ENCODE results near the gene RASSF4.

RASSF4 gene

DNA sequence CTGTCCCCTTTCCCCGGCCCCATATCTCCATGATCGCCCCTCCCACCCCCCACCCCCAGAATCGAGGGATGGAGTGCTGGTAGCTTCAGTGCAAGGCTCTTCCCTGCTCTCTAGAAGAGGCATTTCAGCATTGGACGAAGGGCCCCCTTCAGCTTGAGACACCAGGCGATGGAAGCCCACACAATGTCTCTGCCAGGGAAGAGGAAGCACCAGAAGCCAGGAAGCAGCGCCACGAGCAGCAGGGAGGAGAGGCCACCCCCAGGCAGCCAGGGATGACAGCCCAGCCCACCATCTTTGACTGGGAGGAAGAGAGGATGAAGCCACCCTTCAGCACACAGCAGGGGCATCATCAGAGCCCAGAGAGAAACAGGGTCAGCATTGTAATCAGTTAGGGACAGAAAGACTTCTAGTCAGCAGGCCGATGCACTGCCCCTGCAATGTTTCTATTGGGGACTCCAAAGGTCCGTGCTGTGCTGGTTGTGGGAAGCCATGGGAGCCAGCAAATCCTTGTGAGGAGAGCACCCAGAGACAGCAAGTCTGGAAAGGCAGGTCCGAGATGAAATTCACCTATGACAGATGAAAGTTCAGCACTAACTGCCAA, 32.8 kb upstream of the RASSF4 start:
- Histone ChIP-seq H3K27ac (ENCODE audit: insufficient read depth, low read length, poor library complexity, severe bottlenecking) (no peak overlapping the region), H3K4me1 (ENCODE audit: control insufficient read depth, insufficient read depth, low read length, poor library complexity, severe bottlenecking) (no peaks in the 10 kb centered on the region), H3K27me3 (replicated peaks; ENCODE audit: control insufficient read depth, insufficient read depth, low read length, poor library complexity, severe bottlenecking) (no peaks in the 10 kb centered on the region), H3K4me3 (ENCODE audit: insufficient read depth, low read depth, low read length, poor library complexity, severe bottlenecking) (no peak overlapping the region), H3K36me3 (ENCODE audit: control insufficient read depth, insufficient read depth, low read length) (no peaks in the 10 kb centered on the region), H3K9me3 (ENCODE audit: control insufficient read depth, low read length) (no peaks in the 10 kb centered on the region)
- DNase-seq = no peak

GRCh38 chr10:44927352-44927751, 32.2 kb upstream of the RASSF4 start:
- no peaks in the 10 kb centered on the region for H3K27me3 ChIP-seq (replicated peaks; ENCODE audit: control insufficient read depth, insufficient read depth, low read length, poor library complexity, severe bottlenecking)
- no peak overlapping the region for H3K4me3 ChIP-seq (ENCODE audit: insufficient read depth, low read depth, low read length, poor library complexity, severe bottlenecking)
- no peaks in the 10 kb centered on the region for H3K9me3 ChIP-seq (ENCODE audit: control insufficient read depth, low read length)
- H3K4me1 ChIP-seq (ENCODE audit: control insufficient read depth, insufficient read depth, low read length, poor library complexity, severe bottlenecking) = no peaks in the 10 kb centered on the region
- DNase-seq = no peak
- no peaks in the 10 kb centered on the region for H3K36me3 ChIP-seq (ENCODE audit: control insufficient read depth, insufficient read depth, low read length)
- H3K27ac ChIP-seq (ENCODE audit: insufficient read depth, low read length, poor library complexity, severe bottlenecking) = no peak overlapping the region

GRCh38 chr10:44928462-44928861, 31.1 kb upstream of the RASSF4 start:
- no peaks in the 10 kb centered on the region for H3K36me3 ChIP-seq (ENCODE audit: control insufficient read depth, insufficient read depth, low read length)
- H3K27me3 ChIP-seq (replicated peaks; ENCODE audit: control insufficient read depth, insufficient read depth, low read length, poor library complexity, severe bottlenecking) = no peaks in the 10 kb centered on the region
- H3K4me3 ChIP-seq (ENCODE audit: insufficient read depth, low read depth, low read length, poor library complexity, severe bottlenecking) = no peak overlapping the region
- no peaks in the 10 kb centered on the region for H3K9me3 ChIP-seq (ENCODE audit: control insufficient read depth, low read length)
- H3K27ac ChIP-seq (ENCODE audit: insufficient read depth, low read length, poor library complexity, severe bottlenecking) = no peak overlapping the region
- H3K4me1 ChIP-seq (ENCODE audit: control insufficient read depth, insufficient read depth, low read length, poor library complexity, severe bottlenecking) = no peaks in the 10 kb centered on the region
- no peak for DNase-seq

DNA sequence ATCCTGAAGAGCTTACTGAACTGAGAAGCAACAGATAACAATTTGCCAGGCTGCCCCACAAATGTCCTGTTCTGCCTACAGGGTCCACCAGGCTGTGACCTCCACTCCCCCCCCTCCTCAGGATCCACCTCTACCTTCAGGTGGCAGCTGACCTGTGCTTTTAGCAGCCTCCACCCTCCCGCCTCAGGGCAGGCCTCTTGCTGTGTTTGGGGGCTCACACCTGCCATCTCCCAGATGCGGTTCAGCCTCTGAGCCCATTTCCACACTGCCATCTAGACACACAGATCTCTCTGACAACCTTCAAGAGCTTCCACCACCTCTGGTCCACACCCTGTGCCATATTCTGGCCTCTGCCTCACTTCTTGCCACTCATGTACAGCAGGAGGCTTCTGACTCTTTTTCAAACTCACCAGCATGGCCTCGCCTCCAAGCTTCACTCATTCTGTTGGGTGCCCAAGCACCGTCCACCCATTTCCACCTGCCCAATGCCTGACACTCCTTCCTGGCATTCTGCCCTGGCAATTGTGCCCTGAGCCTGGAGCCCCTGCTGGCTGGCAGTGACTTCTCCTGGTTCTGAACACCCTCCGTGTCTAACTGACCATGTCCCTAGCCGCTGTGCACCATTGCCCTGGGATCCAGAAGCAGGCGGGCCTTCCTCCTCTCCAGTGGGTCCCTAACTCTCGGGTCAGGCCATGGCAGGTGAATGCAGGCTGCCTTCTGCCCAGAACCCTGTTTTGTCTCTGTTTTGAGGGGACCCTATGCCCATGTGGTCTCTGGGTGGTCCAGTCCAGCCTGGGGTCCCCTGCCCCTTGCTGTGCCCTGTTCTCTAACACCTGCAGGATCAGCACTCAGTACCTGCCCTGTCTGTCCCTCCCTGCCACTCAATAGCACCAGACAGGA, 30.0 kb upstream of the RASSF4 start:
- Histone ChIP-seq H3K36me3 (ENCODE audit: control insufficient read depth, insufficient read depth, low read length) (no peaks in the 10 kb centered on the region), H3K9me3 (ENCODE audit: control insufficient read depth, low read length) (no peaks in the 10 kb centered on the region), H3K27ac (ENCODE audit: insufficient read depth, low read length, poor library complexity, severe bottlenecking) (no peak overlapping the region), H3K27me3 (replicated peaks; ENCODE audit: control insufficient read depth, insufficient read depth, low read length, poor library complexity, severe bottlenecking) (no peaks in the 10 kb centered on the region), H3K4me1 (ENCODE audit: control insufficient read depth, insufficient read depth, low read length, poor library complexity, severe bottlenecking) (no peaks in the 10 kb centered on the region), H3K4me3 (ENCODE audit: insufficient read depth, low read depth, low read length, poor library complexity, severe bottlenecking) (no peak overlapping the region)
- no peak for DNase-seq

- no peaks in the 10 kb centered on the region for H3K36me3 ChIP-seq (ENCODE audit: control insufficient read depth, insufficient read depth, low read length)
- no peak overlapping the region for H3K4me3 ChIP-seq (ENCODE audit: insufficient read depth, low read depth, low read length, poor library complexity, severe bottlenecking)
- no peak overlapping the region for H3K27ac ChIP-seq (ENCODE audit: insufficient read depth, low read length, poor library complexity, severe bottlenecking)
- no peaks in the 10 kb centered on the region for H3K4me1 ChIP-seq (ENCODE audit: control insufficient read depth, insufficient read depth, low read length, poor library complexity, severe bottlenecking)
- no peak for DNase-seq
- H3K9me3 ChIP-seq (ENCODE audit: control insufficient read depth, low read length) = no peaks in the 10 kb centered on the region
- no peaks in the 10 kb centered on the region for H3K27me3 ChIP-seq (replicated peaks; ENCODE audit: control insufficient read depth, insufficient read depth, low read length, poor library complexity, severe bottlenecking)
Measured at GRCh38 chr10:44930904-44931620, 28.5 kb upstream of the RASSF4 start.

- H3K27ac ChIP-seq (ENCODE audit: insufficient read depth, low read length, poor library complexity, severe bottlenecking) = no peak overlapping the region
- H3K4me1 ChIP-seq (ENCODE audit: control insufficient read depth, insufficient read depth, low read length, poor library complexity, severe bottlenecking) = no peaks in the 10 kb centered on the region
- H3K4me3 ChIP-seq (ENCODE audit: insufficient read depth, low read depth, low read length, poor library complexity, severe bottlenecking) = no peak overlapping the region
- no peaks in the 10 kb centered on the region for H3K27me3 ChIP-seq (replicated peaks; ENCODE audit: control insufficient read depth, insufficient read depth, low read length, poor library complexity, severe bottlenecking)
- H3K9me3 ChIP-seq (ENCODE audit: control insufficient read depth, low read length) = no peaks in the 10 kb centered on the region
- no peak for DNase-seq
- H3K36me3 ChIP-seq (ENCODE audit: control insufficient read depth, insufficient read depth, low read length) = no peaks in the 10 kb centered on the region
Measured at GRCh38 chr10:44931621-44932516, 27.7 kb upstream of the RASSF4 start.

- Histone ChIP-seq H3K27me3 (replicated peaks; ENCODE audit: control insufficient read depth, insufficient read depth, low read length, poor library complexity, severe bottlenecking) (no peaks in the 10 kb centered on the region), H3K36me3 (ENCODE audit: control insufficient read depth, insufficient read depth, low read length) (no peaks in the 10 kb centered on the region), H3K4me3 (ENCODE audit: insufficient read depth, low read depth, low read length, poor library complexity, severe bottlenecking) (no peak overlapping the region), H3K9me3 (ENCODE audit: control insufficient read depth, low read length) (no peaks in the 10 kb centered on the region), H3K27ac (ENCODE audit: insufficient read depth, low read length, poor library complexity, severe bottlenecking) (no peak overlapping the region), H3K4me1 (ENCODE audit: control insufficient read depth, insufficient read depth, low read length, poor library complexity, severe bottlenecking) (no peaks in the 10 kb centered on the region)
- peak; percentile 40 to 68 (median 50) for DNase-seq
Measured at GRCh38 chr10:44932517-44933450, 26.8 kb upstream of the RASSF4 start.

- no peaks in the 10 kb centered on the region for H3K36me3 ChIP-seq (ENCODE audit: control insufficient read depth, insufficient read depth, low read length)
- H3K4me3 ChIP-seq (ENCODE audit: insufficient read depth, low read depth, low read length, poor library complexity, severe bottlenecking) = no peak overlapping the region
- no peaks in the 10 kb centered on the region for H3K9me3 ChIP-seq (ENCODE audit: control insufficient read depth, low read length)
- H3K27me3 ChIP-seq (replicated peaks; ENCODE audit: control insufficient read depth, insufficient read depth, low read length, poor library complexity, severe bottlenecking) = no peaks in the 10 kb centered on the region
- DNase-seq = no peak
- H3K27ac ChIP-seq (ENCODE audit: insufficient read depth, low read length, poor library complexity, severe bottlenecking) = no peak overlapping the region
- H3K4me1 ChIP-seq (ENCODE audit: control insufficient read depth, insufficient read depth, low read length, poor library complexity, severe bottlenecking) = no peaks in the 10 kb centered on the region
Measured at GRCh38 chr10:44933451-44934321, 25.9 kb upstream of the RASSF4 start.

All from effector memory CD4-positive, alpha-beta T cell (primary cell).